Neuronal stem cell (in vitro differentiated cells): ENCODE data around the gene GLRX5.

Experiments
- DNase-seq: peaks from one replicate; pipeline ENCODE4 v3.0.0-alpha.2; 2013; ENCODE audit warnings: low spot score
- H2AFZ ChIP-seq: one replicate; pipeline ENCODE4 v1.6.1; 2013; ENCODE audit warnings: mild to moderate bottlenecking, low read length, inconsistent platforms
- H2AK5ac ChIP-seq: 2 replicates; pipeline ENCODE4 v1.6.1; 2013; ENCODE audit warnings: low read depth, mild to moderate bottlenecking, inconsistent platforms, low read length, moderate library complexity, mixed read lengths
- H2BK120ac ChIP-seq: 2 replicates; pipeline ENCODE4 v1.6.1; 2013; ENCODE audit warnings: low read depth, mild to moderate bottlenecking, inconsistent platforms, low read length, moderate library complexity, mixed read lengths
- H2BK12ac ChIP-seq: one replicate; pipeline ENCODE4 v1.6.1; 2013; ENCODE audit warnings: low read length, inconsistent platforms
- H2BK15ac ChIP-seq: 2 replicates; pipeline ENCODE4 v1.6.1; 2013; ENCODE audit warnings: mild to moderate bottlenecking, low read length, inconsistent platforms, mixed read lengths
- H2BK5ac ChIP-seq: one replicate; pipeline ENCODE4 v1.6.1; 2013; ENCODE audit warnings: inconsistent platforms, mild to moderate bottlenecking, low read length, moderate library complexity
- H3K14ac ChIP-seq: one replicate; pipeline ENCODE4 v1.6.1; 2013; ENCODE audit warnings: low read length, inconsistent platforms
- H3K18ac ChIP-seq: 2 replicates; pipeline ENCODE4 v1.6.1; 2013; ENCODE audit warnings: low read length, inconsistent platforms
- H3K23ac ChIP-seq: 2 replicates; pipeline ENCODE4 v1.6.1; 2013; ENCODE audit warnings: low read depth, mild to moderate bottlenecking, mixed read lengths, low read length, inconsistent platforms; ENCODE audit not compliant: poor library complexity
- H3K27ac ChIP-seq: replicated peaks from 3 replicates; pipeline ENCODE4 v1.5.1; 2013; ENCODE audit warnings: low read length, inconsistent platforms
- H3K27me3 ChIP-seq, 3 experiments: 2 replicates each; pipeline ENCODE4 v1.6.1; 2013; ENCODE audit warnings: low read length in 3 of 3, mild to moderate bottlenecking in 2 of 3, inconsistent platforms in 1 of 3, low read depth in 1 of 3, mixed read lengths in 1 of 3, moderate library complexity in 1 of 3; ENCODE audit not compliant: control insufficient read depth in 3 of 3, insufficient read depth in 3 of 3
- H3K36me3 ChIP-seq, 2 donors: replicated peaks in 1 of 2; 2 replicates each; pipeline ENCODE4 v1.6.1; 2013; ENCODE audit warnings: low read length in 2 of 2; ENCODE audit not compliant: control insufficient read depth in 2 of 2, insufficient read depth in 2 of 2
- H3K4ac ChIP-seq: 2 replicates; pipeline ENCODE4 v1.6.1; 2013; ENCODE audit warnings: inconsistent platforms, mild to moderate bottlenecking, low read length, moderate library complexity
- H3K4me1 ChIP-seq, 2 donors: 1 replicate in 1 of 2; 2 replicates in 1 of 2; pipeline ENCODE4 v1.6.1; 2013; ENCODE audit warnings: low read length in 2 of 2, low read depth in 1 of 2; ENCODE audit not compliant: control insufficient read depth in 2 of 2, insufficient read depth in 1 of 2
- H3K4me2 ChIP-seq: one replicate; pipeline ENCODE4 v1.6.1; 2013; ENCODE audit warnings: mild to moderate bottlenecking, low read length, inconsistent platforms; ENCODE audit not compliant: insufficient read depth, poor library complexity, severe bottlenecking
- H3K4me3 ChIP-seq, 2 donors: 2 replicates each; pipeline ENCODE4 v1.5.1; 2013; ENCODE audit warnings: low read length in 2 of 2, mild to moderate bottlenecking in 2 of 2, inconsistent platforms in 1 of 2, moderate library complexity in 1 of 2
- H3K79me1 ChIP-seq: one replicate; pipeline ENCODE4 v1.6.1; 2013; ENCODE audit warnings: low read depth, mild to moderate bottlenecking, inconsistent platforms, low read length, moderate library complexity
- H3K9ac ChIP-seq: one replicate; pipeline ENCODE4 v1.6.1; 2013; ENCODE audit warnings: mild to moderate bottlenecking, low read depth, low read length, inconsistent platforms; ENCODE audit not compliant: poor library complexity
- H3K9me3 ChIP-seq, 2 donors: replicated peaks in 1 of 2; 2 replicates each; pipeline versions ENCODE3 to v1.6.1; 2013; ENCODE audit warnings: low read length in 2 of 2, mild to moderate bottlenecking in 2 of 2, inconsistent platforms in 1 of 2, low read depth in 1 of 2, mixed read lengths in 1 of 2, moderate library complexity in 1 of 2; ENCODE audit not compliant: control insufficient read depth in 2 of 2, insufficient read depth in 1 of 2
- H4K8ac ChIP-seq: one replicate; pipeline ENCODE4 v1.6.1; 2013; ENCODE audit warnings: low read depth, mild to moderate bottlenecking, inconsistent platforms, low read length, moderate library complexity
- H4K91ac ChIP-seq: one replicate; pipeline ENCODE4 v1.6.1; 2013; ENCODE audit warnings: low read length, low read depth, mild to moderate bottlenecking, inconsistent platforms; ENCODE audit not compliant: poor library complexity
- WGBS, 2 donors: extraction: QIAGEN DNeasy Blood & Tissue Kit; methylation state at CpG; one replicate each; pipeline ENCODE4 v1.1.7; 2013; ENCODE audit warnings: missing lambda C conversion rate in 2 of 2, mixed read lengths in 1 of 2; ENCODE audit not compliant: insufficient read length in 2 of 2, insufficient replicate concordance in 1 of 2; ENCODE audit errors: extremely low coverage in 2 of 2; 5-methylcytosine and 5-hydroxymethylcytosine counted together

GLRX5 gene

DNA sequence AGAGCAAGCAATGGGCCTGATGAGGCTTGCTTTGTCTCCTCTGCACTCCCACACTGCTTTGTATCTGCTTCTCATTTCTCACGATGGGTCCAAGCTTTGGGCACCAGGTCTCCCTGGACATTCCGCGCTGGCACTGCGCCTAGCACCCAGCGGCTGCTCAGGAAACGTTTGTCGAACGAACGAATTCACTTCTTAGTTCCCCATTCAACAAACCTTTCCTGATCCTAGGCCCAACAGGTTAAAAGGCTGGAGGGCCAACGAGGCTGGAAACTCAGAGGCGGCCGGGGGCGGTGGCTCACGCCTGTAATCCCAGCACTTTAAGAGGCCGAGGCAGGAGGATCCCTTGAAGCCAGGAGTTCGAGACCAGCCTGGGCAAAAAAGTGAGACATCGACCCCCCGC lies 1.0 kb upstream of the GLRX5 start:
- H3K27me3 ChIP-seq, result no peaks in the 10 kb centered on the region
- H2BK5ac ChIP-seq, result no peak overlapping the region
- H3K4me3 ChIP-seq, result peak overlapping the region; percentile 78 to 97
- no peak overlapping the region for H3K18ac ChIP-seq
- H2BK120ac ChIP-seq, result no peak overlapping the region
- H3K23ac ChIP-seq, result no peak overlapping the region
- H2BK12ac ChIP-seq, result no peak overlapping the region
- H3K4ac ChIP-seq, result no peak overlapping the region
- no peak overlapping the region for H3K27ac ChIP-seq
- no peak overlapping the region for H2BK15ac ChIP-seq
- no peak overlapping the region for H3K14ac ChIP-seq
- peaks cover 22 to 33% of the 10 kb centered on the region in 2 donors for H3K4me1 ChIP-seq
- H3K79me1 ChIP-seq, result peaks cover 12% of the 10 kb centered on the region
- H4K91ac ChIP-seq, result no peak overlapping the region
- no peak overlapping the region for H4K8ac ChIP-seq
- H2AFZ ChIP-seq, result peak overlapping the region; percentile 90
- H3K9ac ChIP-seq, result no peak overlapping the region
- H2AK5ac ChIP-seq, result no peak overlapping the region
- DNase-seq, result no peak
- no peaks in the 10 kb centered on the region for H3K9me3 ChIP-seq
- peaks cover 2 to 40% of the 10 kb centered on the region in 2 donors for H3K36me3 ChIP-seq
- peak overlapping the region; percentile 76 for H3K4me2 ChIP-seq
- no CpG with 5 or more reads among the region's 18 CpGs for WGBS, 2 donors

DNA sequence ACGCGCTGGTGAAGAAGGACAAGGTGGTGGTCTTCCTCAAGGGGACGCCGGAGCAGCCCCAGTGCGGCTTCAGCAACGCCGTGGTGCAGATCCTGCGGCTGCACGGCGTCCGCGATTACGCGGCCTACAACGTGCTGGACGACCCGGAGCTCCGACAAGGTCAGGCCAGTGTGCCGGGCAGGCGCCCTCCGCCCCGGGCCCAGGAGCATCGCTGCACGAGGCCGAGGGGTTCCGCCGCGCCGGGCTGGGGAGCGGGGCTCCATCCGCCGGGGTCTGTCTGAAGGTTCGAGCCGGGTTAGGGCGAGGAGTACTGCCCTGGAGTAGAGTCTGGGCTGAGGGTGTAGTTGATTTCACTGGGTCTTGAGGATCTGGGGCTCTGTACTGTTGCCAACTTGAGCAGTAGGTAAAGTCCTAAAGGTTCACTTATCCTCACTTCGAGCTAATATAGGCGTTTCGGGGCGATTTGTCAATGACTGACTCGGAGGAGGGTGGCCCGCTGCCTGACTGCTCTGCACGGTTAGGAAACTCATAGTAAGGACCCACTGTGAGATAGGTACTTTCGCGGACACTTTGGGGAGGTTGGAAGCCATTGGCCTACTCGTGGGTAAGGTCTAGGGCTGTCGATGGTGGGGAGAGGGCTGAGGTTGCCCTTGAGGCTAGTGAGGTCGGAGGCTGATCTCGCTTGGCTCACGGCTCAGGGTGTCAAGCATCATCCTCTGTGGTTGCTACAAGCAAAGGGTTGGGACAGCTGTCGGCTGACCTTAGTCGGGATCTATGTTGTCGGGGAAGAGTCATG lies 574 bp downstream of the GLRX5 start:
- H3K14ac ChIP-seq, result peak overlapping the region; percentile 73

DNA sequence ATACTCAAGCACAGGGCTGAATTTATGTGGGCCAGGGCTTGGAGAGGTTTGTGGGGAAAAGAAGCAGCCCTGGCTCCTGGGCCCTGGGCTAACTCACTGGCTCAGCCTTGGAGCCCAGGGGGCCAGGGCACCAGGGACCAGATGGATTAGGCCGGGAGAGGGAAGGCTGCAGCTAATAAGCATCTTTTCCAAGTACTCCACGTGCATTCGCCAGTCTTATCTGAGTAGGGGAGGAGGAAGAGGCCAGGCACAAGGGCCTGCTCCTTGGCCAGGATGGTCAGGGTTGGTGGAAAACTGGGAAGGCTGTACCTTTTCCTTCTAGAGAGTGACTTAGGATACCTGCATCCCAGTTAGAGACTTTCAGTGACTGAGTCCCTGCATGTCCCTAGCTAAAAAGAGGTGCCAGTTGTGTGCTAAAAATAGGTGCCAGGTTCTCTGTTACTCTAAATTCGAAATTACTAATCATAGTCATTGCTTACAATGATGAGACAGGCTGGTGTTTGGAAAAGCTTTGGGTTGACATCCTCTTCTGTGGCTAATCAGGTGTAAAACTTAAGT lies 1.3 kb downstream of the GLRX5 start:
- no peak for DNase-seq

More for the DNA sequence above, 574 bp downstream of the GLRX5 start:
- Histone ChIP-seq H3K27ac (no peak overlapping the region), H2BK5ac (no peak overlapping the region), H2AFZ (peak overlapping the region; percentile 78), H2BK120ac (no peak overlapping the region), H3K27me3 (no peaks in the 10 kb centered on the region), H3K23ac (peak overlapping the region; percentile 74), H3K4me3 (peak overlapping the region; percentile 78 to 93), H3K4me1 (peaks cover 23 to 33% of the 10 kb centered on the region in 2 donors), H3K36me3 (peaks cover 2 to 26% of the 10 kb centered on the region in 2 donors), H4K8ac (no peak overlapping the region), H3K18ac (peak overlapping the region; percentile 74), H2AK5ac (peak overlapping the region; percentile 60), H3K9ac (peak overlapping the region; percentile 98), H3K79me1 (peaks cover 15% of the 10 kb centered on the region), H2BK12ac (no peak overlapping the region), H3K4ac (no peak overlapping the region), H2BK15ac (peak overlapping the region; percentile 24), H4K91ac (no peak overlapping the region), H3K4me2 (peak overlapping the region; percentile 99), H3K9me3 (no peaks in the 10 kb centered on the region)
- no CpG with 5 or more reads among the region's 52 CpGs for WGBS, 2 donors
- no peak for DNase-seq

GRCh38 chr14:95536671-95537070 lies 1.8 kb downstream of the GLRX5 start:
- Histone ChIP-seq H3K27me3 (no peaks in the 10 kb centered on the region), H2BK120ac (no peak overlapping the region), H3K23ac (no peak overlapping the region), H3K4me1 (peaks cover 23 to 29% of the 10 kb centered on the region in 2 donors), H2BK12ac (no peak overlapping the region), H3K4ac (no peak overlapping the region), H3K79me1 (peaks cover 11% of the 10 kb centered on the region), H3K4me3 (peak overlapping the region in 1 of 2 donors; percentile 78), H2AFZ (no peak overlapping the region), H3K9ac (no peak overlapping the region), H4K8ac (no peak overlapping the region), H2BK5ac (no peak overlapping the region), H3K9me3 (no peaks in the 10 kb centered on the region), H4K91ac (no peak overlapping the region), H2BK15ac (no peak overlapping the region), H3K27ac (no peak overlapping the region), H3K4me2 (no peak overlapping the region), H3K36me3 (peaks cover 0 to 13% of the 10 kb centered on the region in 2 donors), H3K18ac (no peak overlapping the region), H2AK5ac (no peak overlapping the region), H3K14ac (no peak overlapping the region)
- WGBS, 2 donors, result no CpG with 5 or more reads among the region's 5 CpGs
- no peak for DNase-seq

More for the DNA sequence above, 1.3 kb downstream of the GLRX5 start:
- Histone ChIP-seq H2BK15ac (no peak overlapping the region), H3K36me3 (peaks cover 2 to 19% of the 10 kb centered on the region in 2 donors), H3K9me3 (no peaks in the 10 kb centered on the region), H3K4me1 (peaks cover 23 to 30% of the 10 kb centered on the region in 2 donors), H3K4me3 (peak overlapping the region; percentile 78 to 93), H3K9ac (peak overlapping the region; percentile 98), H3K23ac (no peak overlapping the region), H2BK12ac (no peak overlapping the region), H2BK5ac (no peak overlapping the region), H3K4me2 (peak overlapping the region; percentile 99), H2AFZ (no peak overlapping the region), H4K8ac (no peak overlapping the region), H3K27me3 (no peaks in the 10 kb centered on the region), H4K91ac (no peak overlapping the region), H2BK120ac (no peak overlapping the region), H3K14ac (peak overlapping the region; percentile 73), H3K79me1 (peaks cover 11% of the 10 kb centered on the region), H3K4ac (no peak overlapping the region), H2AK5ac (peak overlapping the region; percentile 60), H3K18ac (no peak overlapping the region), H3K27ac (no peak overlapping the region)
- whole genome bisulfite sequencing, 2 donors, result no CpG with 5 or more reads among the region's 4 CpGs
